Measurements from ENCODE around the gene EEIG1. TPM values are rescaled to one million over a fixed set of nuclear protein-coding genes. Genes with fewer than 3 reads are reported as not detected.
A peak's percentile ranks its signal among the peaks of the same experiment; 100 is the strongest.

The EEIG1 gene
- total RNA-seq, 2 donors from 2014 or later: 41.9 to 42.0 TPM

DNA sequence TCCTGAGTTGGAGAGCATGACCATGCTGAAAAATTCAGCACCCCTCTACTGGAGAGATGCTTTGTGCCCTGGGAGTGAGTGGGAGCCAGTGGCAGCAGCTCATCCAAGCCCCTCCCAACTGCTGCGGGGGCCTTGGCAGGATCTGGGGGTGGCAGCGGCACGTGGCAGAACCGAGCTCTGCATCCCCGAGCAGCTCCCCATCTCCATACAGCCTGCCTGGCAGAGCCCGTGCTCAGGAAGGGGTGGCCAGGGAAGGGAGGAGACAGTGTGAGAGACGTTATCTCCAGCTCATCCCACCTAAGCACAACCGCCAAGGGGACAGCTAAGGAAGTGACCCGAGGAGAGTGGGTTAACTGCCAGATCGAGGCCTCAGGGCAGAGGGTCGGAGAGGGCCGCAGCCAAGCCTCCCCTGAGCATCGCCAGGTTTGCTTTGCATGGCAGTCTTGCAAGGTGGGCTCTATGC, 25.9 kb downstream of the EEIG1 start:
- peaks cover 61% of the 10 kb centered on the region for H3K4me1 ChIP-seq
- intact Hi-C loops (cut with DNase I): no loop called here
- H3K27ac ChIP-seq: peak overlapping the region; percentile 80 to 86 (median 82)
- WGBS, 2 donors: 55 to 77% methylated on average over 8 to 13 of the region's 13 CpGs
- H3K9me3 ChIP-seq: no peaks in the 10 kb centered on the region
- H3K36me3 ChIP-seq (replicated peaks in 1 of 2; ENCODE audit: insufficient read depth in 1 of 2, low read depth in 2 of 2): no peaks in the 10 kb centered on the region
- no peak overlapping the region for H3K4me3 ChIP-seq
- DNase-seq: no peak
- no peaks in the 10 kb centered on the region for H3K27me3 ChIP-seq
- no peak for ATAC-seq
- TF ChIP-seq POLR2A (IDR thresholded peaks at IDR 0.05): peak in 1 of 3 donors; percentile 0
- TF ChIP-seq, protein P1, sequence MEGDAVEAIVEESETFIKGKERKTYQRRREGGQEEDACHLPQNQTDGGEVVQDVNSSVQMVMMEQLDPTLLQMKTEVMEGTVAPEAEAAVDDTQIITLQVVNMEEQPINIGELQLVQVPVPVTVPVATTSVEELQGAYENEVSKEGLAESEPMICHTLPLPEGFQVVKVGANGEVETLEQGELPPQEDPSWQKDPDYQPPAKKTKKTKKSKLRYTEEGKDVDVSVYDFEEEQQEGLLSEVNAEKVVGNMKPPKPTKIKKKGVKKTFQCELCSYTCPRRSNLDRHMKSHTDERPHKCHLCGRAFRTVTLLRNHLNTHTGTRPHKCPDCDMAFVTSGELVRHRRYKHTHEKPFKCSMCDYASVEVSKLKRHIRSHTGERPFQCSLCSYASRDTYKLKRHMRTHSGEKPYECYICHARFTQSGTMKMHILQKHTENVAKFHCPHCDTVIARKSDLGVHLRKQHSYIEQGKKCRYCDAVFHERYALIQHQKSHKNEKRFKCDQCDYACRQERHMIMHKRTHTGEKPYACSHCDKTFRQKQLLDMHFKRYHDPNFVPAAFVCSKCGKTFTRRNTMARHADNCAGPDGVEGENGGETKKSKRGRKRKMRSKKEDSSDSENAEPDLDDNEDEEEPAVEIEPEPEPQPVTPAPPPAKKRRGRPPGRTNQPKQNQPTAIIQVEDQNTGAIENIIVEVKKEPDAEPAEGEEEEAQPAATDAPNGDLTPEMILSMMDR (IDR thresholded peaks at IDR 0.05): no peak

DNA sequence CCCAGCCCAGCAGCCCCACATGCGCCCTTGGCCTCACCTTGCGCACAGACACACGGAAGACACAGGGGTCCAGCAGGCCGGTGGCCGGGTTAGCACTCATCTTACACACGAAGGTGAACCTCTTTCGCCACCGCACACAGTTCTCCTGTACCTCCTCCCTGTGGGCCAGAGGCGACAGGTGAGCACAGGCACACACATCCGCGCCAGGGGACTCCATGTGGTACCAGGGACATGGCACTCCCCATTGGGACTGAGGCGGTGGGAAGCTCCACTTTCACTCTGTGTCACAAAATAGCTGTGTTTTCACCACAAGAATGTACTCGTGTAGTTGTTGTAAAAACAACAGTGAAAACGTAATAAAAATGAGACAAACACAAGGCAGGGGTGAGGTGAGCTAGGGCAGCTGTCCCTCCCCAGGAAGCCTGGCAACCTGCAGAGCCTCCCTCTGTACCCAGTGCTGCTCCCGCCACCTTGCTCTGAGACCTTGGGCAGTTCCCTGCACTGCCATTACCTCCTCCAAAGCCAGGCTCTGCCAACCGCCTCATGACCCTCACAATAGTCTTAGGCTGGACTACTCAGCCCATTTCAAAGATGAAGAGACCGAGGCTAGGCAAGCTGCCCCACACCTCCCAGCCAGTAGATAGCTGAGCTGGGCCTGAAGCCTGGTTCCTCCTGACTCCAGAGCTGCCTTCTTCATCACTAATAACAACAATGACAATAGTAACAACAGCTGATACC, 26.9 kb downstream of the EEIG1 start:
- Histone ChIP-seq H3K4me1 (peaks cover 68% of the 10 kb centered on the region), H3K36me3 (replicated peaks in 1 of 2; ENCODE audit: insufficient read depth in 1 of 2, low read depth in 2 of 2) (no peaks in the 10 kb centered on the region), H3K27me3 (no peaks in the 10 kb centered on the region), H3K27ac (peak overlapping the region; percentile 80 to 86 (median 82)), H3K9me3 (no peaks in the 10 kb centered on the region), H3K4me3 (no peak overlapping the region)
- intact Hi-C loops (cut with DNase I): no loop called here
- DNase-seq (no peak), ATAC-seq (no peak)
- WGBS, 2 donors: 77 to 78% methylated on average over 11 to 17 of the region's 17 CpGs
- TF ChIP-seq, protein P1 (IDR thresholded peaks at IDR 0.05): no peak
- TF ChIP-seq POLR2A (IDR thresholded peaks at IDR 0.05): no peak

DNA sequence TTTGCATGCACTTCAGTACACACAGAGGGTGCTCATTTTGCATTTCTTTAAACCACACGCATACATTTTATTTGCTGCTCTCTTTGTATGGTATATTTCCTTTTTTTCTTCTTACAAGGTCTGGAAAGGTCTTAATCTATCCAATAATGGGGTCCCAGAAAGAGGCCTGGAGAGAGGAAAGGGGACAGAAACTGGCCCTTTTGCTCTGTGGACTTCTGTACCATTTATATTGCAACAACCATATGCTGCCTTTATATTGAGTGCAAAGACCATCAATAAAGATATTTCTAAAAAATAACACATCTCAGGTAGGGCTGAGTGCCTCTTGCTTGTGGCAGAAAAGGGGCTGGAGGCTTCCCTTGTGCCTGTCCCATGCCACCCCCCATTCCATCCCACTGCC, 27.6 kb downstream of the EEIG1 start:
- peak overlapping the region in 1 of 4 donors; percentile 83 for H3K27ac ChIP-seq
- TF ChIP-seq POLR2A (IDR thresholded peaks at IDR 0.05): no peak
- TF ChIP-seq, protein P1 (IDR thresholded peaks at IDR 0.05): no peak

DNA sequence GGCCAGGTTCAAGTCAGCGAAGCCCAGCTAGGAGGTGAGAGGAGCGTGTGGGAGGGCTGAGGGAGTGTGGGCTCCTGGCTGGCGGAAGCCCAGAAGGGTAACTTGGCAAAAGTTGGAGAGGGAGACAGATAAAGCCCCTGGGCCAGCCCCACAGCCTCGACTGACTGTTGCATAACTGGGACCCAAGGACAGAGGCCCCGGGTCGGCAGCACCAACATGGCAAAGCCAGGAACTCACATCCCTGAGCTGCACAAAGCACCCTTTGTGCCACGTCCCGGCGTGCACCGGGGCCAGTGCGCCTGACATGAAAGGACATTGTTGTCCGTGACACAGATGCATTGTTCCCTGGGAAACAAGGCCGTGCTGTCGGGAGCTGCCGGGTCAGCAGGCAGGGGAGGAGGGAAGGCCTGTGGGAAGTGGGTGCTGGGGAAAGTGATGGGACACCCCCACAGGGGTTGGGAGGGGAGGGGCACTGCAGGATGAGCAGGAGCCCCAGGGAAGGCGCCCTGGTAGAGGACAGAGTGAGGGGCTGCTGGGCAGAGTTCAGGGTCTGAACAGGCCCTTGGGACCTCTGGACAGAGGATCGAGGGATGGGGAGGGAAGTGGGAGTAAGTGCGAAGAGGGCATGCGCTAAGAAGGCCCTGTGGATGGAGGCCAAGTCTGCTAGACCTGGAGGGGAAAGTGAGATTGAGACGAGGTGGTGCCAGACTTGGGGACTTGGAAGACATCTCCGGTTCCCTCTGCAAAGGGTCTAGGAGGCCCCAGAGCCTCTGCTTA, 30.1 kb downstream of the EEIG1 start:
- ATAC-seq: peak; percentile 76
- Histone ChIP-seq H3K36me3 (replicated peaks in 1 of 2; ENCODE audit: insufficient read depth in 1 of 2, low read depth in 2 of 2) (no peaks in the 10 kb centered on the region), H3K4me1 (peaks cover 59% of the 10 kb centered on the region), H3K27me3 (no peaks in the 10 kb centered on the region), H3K9me3 (no peaks in the 10 kb centered on the region), H3K27ac (peak overlapping the region; percentile 66 to 78 (median 74)), H3K4me3 (no peak overlapping the region)
- intact Hi-C loops (cut with DNase I): no loop called here
- DNase-seq: peak; percentile 76 to 89 (median 88)
- TF ChIP-seq POLR2A (IDR thresholded peaks at IDR 0.05): peak in 1 of 3 donors; percentile 9
- TF ChIP-seq, protein P1 (IDR thresholded peaks at IDR 0.05): no peak
- WGBS, 2 donors: 20 to 32% methylated on average over 15 to 21 of the region's 21 CpGs

More for the DNA sequence above, 27.6 kb downstream of the EEIG1 start:
- H3K27me3 ChIP-seq: no peaks in the 10 kb centered on the region
- no peak for ATAC-seq
- no peaks in the 10 kb centered on the region for H3K36me3 ChIP-seq (replicated peaks in 1 of 2; ENCODE audit: insufficient read depth in 1 of 2, low read depth in 2 of 2)
- WGBS, 2 donors: 92 to 100% methylated on average over 1 of the region's 1 CpG
- intact Hi-C loops (cut with DNase I): no loop called here
- no peak for DNase-seq
- H3K4me1 ChIP-seq: peaks cover 69% of the 10 kb centered on the region
- no peaks in the 10 kb centered on the region for H3K9me3 ChIP-seq
- H3K4me3 ChIP-seq: no peak overlapping the region

Data from body of pancreas (tissue), 4 donors.